Neuron (in vitro differentiated cells): ENCODE data around the gene NETO2.
"Not testable (repeated sequence)": the region's sequence is repeated elsewhere in the genome, so short reads cannot be mapped to it uniquely, and the experiment has no call there.

Source experiments
- H2AFZ ChIP-seq: one replicate; pipeline ENCODE4 v1.6.1; 2013; ENCODE audit warnings: low read depth, mild to moderate bottlenecking, inconsistent platforms, low read length, moderate library complexity
- H3K27me3 ChIP-seq: one replicate; pipeline ENCODE4 v1.6.1; 2013; ENCODE audit warnings: low read length; ENCODE audit not compliant: insufficient read depth
- H3K36me3 ChIP-seq: one replicate; pipeline ENCODE4 v1.6.1; 2013; ENCODE audit warnings: low read length; ENCODE audit not compliant: insufficient read depth
- H3K4me1 ChIP-seq: one replicate; pipeline ENCODE4 v1.6.1; 2013; ENCODE audit warnings: low read length; ENCODE audit not compliant: insufficient read depth
- H3K4me3 ChIP-seq: 2 replicates; pipeline ENCODE4 v1.5.1; 2013; ENCODE audit warnings: mild to moderate bottlenecking, low read length, moderate library complexity
- H3K9me3 ChIP-seq: one replicate; pipeline ENCODE4 v1.6.1; 2013; ENCODE audit warnings: low read length

The NETO2 gene

GRCh38 chr16:47056061-47056460, 87.7 kb downstream of the NETO2 start:
- not testable (repeated sequence) for H3K4me1 ChIP-seq, H3K27me3 ChIP-seq, H3K4me3 ChIP-seq, H3K36me3 ChIP-seq, H3K9me3 ChIP-seq, H2AFZ ChIP-seq

GRCh38 chr16:47055136-47055885, 88.4 kb downstream of the NETO2 start:
- no peaks in the 10 kb centered on the region for H3K27me3 ChIP-seq
- H3K4me3 ChIP-seq, result no peak overlapping the region

GRCh38 chr16:47054306-47054705, 89.4 kb downstream of the NETO2 start:
- Histone ChIP-seq H3K9me3 (no peaks in the 10 kb centered on the region), H2AFZ (no peak overlapping the region), H3K4me3 (no peak overlapping the region), H3K36me3 (no peaks in the 10 kb centered on the region), H3K27me3 (no peaks in the 10 kb centered on the region), H3K4me1 (no peaks in the 10 kb centered on the region)

More at GRCh38 chr16:47055136-47055885, 88.4 kb downstream of the NETO2 start:
- no peaks in the 10 kb centered on the region for H3K36me3 ChIP-seq
- H3K9me3 ChIP-seq, result no peaks in the 10 kb centered on the region
- H2AFZ ChIP-seq, result no peak overlapping the region
- H3K4me1 ChIP-seq, result no peaks in the 10 kb centered on the region

- H3K4me3 ChIP-seq, result no peak overlapping the region
Measured at GRCh38 chr16:47053895-47054294, 89.8 kb downstream of the NETO2 start.

GRCh38 chr16:47052666-47053640, 90.8 kb downstream of the NETO2 start:
- peaks cover 2% of the 10 kb centered on the region for H3K27me3 ChIP-seq
- no peaks in the 10 kb centered on the region for H3K9me3 ChIP-seq
- no peaks in the 10 kb centered on the region for H3K4me1 ChIP-seq
- H3K4me3 ChIP-seq, result no peak overlapping the region
- H3K36me3 ChIP-seq, result no peaks in the 10 kb centered on the region
- no peak overlapping the region for H2AFZ ChIP-seq

More at GRCh38 chr16:47053895-47054294, 89.8 kb downstream of the NETO2 start:
- Histone ChIP-seq H3K9me3 (no peaks in the 10 kb centered on the region), H2AFZ (no peak overlapping the region), H3K4me1 (no peaks in the 10 kb centered on the region), H3K27me3 (no peaks in the 10 kb centered on the region), H3K36me3 (no peaks in the 10 kb centered on the region)

GRCh38 chr16:47051031-47051430, 92.7 kb downstream of the NETO2 start:
- Histone ChIP-seq H3K27me3 (peaks cover 2% of the 10 kb centered on the region), H3K36me3 (no peaks in the 10 kb centered on the region)

GRCh38 chr16:47049901-47050583, 93.7 kb downstream of the NETO2 start:
- H3K4me3 ChIP-seq, result no peak overlapping the region
- H3K9me3 ChIP-seq, result no peaks in the 10 kb centered on the region
- H3K36me3 ChIP-seq, result no peaks in the 10 kb centered on the region
- no peaks in the 10 kb centered on the region for H3K4me1 ChIP-seq
- no peak overlapping the region for H2AFZ ChIP-seq
- peaks cover 2% of the 10 kb centered on the region for H3K27me3 ChIP-seq

More at GRCh38 chr16:47051031-47051430, 92.7 kb downstream of the NETO2 start:
- Histone ChIP-seq H2AFZ (no peak overlapping the region), H3K4me1 (no peaks in the 10 kb centered on the region), H3K4me3 (no peak overlapping the region), H3K9me3 (no peaks in the 10 kb centered on the region)

GRCh38 chr16:47047524-47048203, 96.1 kb downstream of the NETO2 start:
- Histone ChIP-seq H3K4me1 (no peaks in the 10 kb centered on the region), H3K4me3 (no peak overlapping the region), H3K27me3 (peaks cover 2% of the 10 kb centered on the region), H3K9me3 (no peaks in the 10 kb centered on the region), H3K36me3 (no peaks in the 10 kb centered on the region), H2AFZ (no peak overlapping the region)

- no peak overlapping the region for H3K4me3 ChIP-seq
- H3K9me3 ChIP-seq, result no peaks in the 10 kb centered on the region
- no peaks in the 10 kb centered on the region for H3K36me3 ChIP-seq
- peaks cover 2% of the 10 kb centered on the region for H3K27me3 ChIP-seq
- no peaks in the 10 kb centered on the region for H3K4me1 ChIP-seq
- H2AFZ ChIP-seq, result no peak overlapping the region
Measured at GRCh38 chr16:47046726-47047523, 96.8 kb downstream of the NETO2 start.

GRCh38 chr16:47045459-47045858, 98.3 kb downstream of the NETO2 start:
- Histone ChIP-seq H3K4me1 (no peaks in the 10 kb centered on the region), H2AFZ (no peak overlapping the region), H3K27me3 (peaks cover 2% of the 10 kb centered on the region), H3K4me3 (peak overlapping the region; percentile 13), H3K9me3 (no peaks in the 10 kb centered on the region), H3K36me3 (no peaks in the 10 kb centered on the region)

GRCh38 chr16:47045023-47045422, 98.7 kb downstream of the NETO2 start:
- H3K4me3 ChIP-seq, result peak overlapping the region; percentile 13

More at GRCh38 chr16:47045023-47045422, 98.7 kb downstream of the NETO2 start:
- Histone ChIP-seq H3K9me3 (no peaks in the 10 kb centered on the region), H3K36me3 (no peaks in the 10 kb centered on the region), H3K27me3 (peaks cover 2% of the 10 kb centered on the region), H2AFZ (no peak overlapping the region), H3K4me1 (no peaks in the 10 kb centered on the region)
